Stimulated activated CD8-positive, alpha-beta memory T cell treated with anti-CD3 and anti-CD28 coated beads, Interleukin-7, amount 100 ng/mL, for 4 hours (primary cell): ENCODE results near the gene CDYL2.

ENCODE experiments used
- DNase-seq, 2 donors: peaks; one replicate each; pipeline ENCODE4 v3.0.0-alpha.2; 2020; ENCODE audit warnings: low read depth in 2 of 2

The CDYL2 gene

GRCh38 chr16:80705596-80705995 is 98.8 kb downstream of the CDYL2 start:
- no peak for DNase-seq

GRCh38 chr16:80704751-80705505 is 99.5 kb downstream of the CDYL2 start:
- no peak for DNase-seq

DNA sequence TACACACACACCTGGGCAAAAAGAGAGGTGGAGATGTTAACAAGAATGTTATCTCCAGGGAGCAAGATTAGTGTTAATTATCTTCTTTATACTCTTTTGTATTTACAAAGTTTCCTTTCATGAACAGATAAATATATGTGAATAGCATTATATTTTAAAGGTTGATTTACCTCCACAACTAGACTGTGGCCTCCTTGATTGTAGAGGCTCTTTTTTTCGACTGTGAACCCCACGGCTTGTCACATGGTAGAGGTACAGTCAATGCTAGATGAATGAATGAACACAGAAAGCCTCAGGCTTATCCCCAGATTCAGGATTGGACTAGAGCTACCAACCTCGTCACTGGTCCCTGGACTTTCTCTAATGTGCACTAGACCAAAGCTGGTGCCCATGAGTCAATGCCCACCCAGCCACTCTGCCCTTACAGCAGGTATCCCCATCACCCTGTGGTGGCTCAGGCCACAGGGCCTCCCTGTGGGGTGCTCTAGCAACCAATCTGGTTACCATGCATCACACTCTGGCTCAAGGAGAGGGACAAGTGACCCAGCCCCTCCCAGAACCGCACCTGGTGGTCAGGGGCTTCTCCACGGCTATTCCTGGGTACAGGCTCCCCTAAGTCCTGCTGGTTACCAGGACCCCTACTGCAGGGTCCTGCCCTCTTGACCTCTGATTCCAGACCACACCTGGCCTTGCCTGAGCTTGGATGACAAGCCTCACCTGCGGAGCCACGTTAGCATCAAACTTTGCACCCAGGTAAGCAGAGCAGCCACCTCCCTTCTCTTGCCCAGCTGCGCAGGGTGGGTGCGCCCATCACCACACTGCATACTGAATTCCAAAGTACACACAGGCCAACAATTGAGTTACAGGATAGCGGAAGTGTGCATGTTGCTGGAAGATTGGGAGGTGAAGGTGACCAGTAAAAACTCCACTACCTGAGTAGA is 101.0 kb downstream of the CDYL2 start:
- DNase-seq = no peak

DNA sequence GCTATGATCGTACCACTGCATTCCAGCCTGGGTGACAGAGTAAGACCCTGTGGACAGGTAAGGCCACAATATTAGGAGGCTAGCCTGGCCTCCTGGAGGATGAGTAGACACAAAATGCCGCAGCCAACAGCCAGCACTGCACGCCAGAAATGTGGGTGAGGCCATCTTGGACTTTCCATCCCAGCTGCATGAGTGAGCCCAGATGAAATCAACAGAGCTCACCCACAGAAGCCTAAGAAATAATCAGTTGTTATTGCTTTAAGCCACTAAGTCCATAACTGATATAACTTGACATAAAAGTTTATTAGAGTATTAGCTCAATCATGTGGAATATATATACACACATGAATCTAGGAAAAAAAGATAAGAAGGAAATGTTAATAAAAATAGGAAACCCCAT is 101.7 kb downstream of the CDYL2 start:
- no peak for DNase-seq

DNA sequence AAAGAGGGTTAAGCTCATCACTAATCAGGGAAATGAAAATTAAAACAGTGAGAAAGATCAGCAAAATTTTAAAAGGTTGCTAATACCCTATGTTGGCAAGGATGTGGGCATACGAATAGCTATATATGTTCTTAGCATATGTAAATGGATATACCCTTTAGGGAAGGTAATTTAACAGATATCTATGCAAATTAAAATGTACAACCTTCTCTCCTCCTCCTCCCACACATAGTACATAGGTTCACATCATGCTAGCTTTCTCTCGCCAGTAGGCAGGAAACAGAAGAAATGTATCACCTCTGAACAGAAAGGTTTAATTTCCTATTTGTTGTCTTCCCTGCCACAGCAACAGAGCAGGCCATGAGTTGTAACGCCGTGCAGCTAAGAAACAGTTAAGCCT is 103.8 kb downstream of the CDYL2 start:
- DNase-seq = no peak

GRCh38 chr16:80695020-80695419 is 109.4 kb downstream of the CDYL2 start:
- DNase-seq = no peak

DNA sequence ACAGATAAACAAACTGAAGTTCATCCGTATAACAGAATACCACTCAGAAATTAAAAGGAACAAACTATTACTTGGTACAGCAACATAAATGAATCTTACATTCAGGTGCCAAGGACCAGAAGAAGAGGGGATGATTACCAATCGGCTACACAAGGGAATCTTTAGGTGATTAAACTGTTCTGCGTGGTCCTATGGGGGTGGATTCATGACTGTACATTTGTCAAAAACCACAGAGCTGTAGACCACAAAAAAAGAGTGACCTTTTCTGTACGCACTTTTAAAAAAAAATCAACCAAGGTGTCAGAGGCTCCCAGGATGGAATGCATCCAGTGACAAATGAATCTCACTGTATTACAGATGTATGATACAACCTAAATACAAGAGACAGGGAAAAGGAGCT is 110.8 kb downstream of the CDYL2 start:
- DNase-seq = no peak

- DNase-seq = no peak
Observed at GRCh38 chr16:80692270-80692669, 112.1 kb downstream of the CDYL2 start.

- DNase-seq = no peak
Observed at GRCh38 chr16:80691111-80691741, 113.2 kb downstream of the CDYL2 start.

DNA sequence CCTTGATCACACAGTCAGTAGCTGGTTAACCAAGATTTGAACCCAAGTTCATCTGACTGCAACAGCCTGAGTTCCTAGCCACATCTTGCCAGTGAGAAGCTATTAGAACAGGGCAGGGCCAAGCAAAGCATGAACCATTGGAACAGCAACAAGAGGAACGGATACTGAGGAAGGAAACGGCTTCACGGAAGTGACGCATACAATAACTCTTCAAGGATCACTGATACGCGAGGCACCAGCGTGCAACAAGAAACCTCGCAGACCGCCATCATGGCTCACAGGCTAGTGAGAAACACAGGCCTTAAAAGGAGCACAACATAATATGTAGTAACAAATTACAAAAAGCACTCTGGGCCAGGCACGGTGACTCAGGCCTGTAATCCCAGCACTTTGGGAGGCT is 114.9 kb downstream of the CDYL2 start:
- DNase-seq = no peak

GRCh38 chr16:80687606-80688005 is 116.8 kb downstream of the CDYL2 start:
- no peak for DNase-seq

DNA sequence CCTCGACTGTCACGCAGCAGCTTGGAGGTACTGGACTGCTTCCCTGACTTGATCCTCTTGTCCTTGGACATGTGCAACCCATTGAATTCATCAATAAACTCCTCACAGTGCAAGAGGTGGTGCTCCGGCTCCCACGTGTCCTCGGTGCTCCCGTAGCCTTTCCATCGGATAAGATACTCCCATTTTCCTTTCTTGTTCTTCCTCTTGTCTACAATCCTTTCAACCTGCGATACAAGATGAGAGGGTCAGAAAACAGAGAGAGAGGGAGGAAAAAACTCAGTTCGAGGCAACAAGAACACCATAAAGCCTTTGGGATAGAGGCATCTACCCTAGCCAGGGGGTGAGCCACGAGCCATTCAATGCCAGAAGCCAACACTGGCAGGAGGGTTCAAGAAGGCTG is 119.5 kb downstream of the CDYL2 start:
- DNase-seq = no peak

GRCh38 chr16:80684136-80684765 is 120.1 kb downstream of the CDYL2 start:
- DNase-seq = no peak

DNA sequence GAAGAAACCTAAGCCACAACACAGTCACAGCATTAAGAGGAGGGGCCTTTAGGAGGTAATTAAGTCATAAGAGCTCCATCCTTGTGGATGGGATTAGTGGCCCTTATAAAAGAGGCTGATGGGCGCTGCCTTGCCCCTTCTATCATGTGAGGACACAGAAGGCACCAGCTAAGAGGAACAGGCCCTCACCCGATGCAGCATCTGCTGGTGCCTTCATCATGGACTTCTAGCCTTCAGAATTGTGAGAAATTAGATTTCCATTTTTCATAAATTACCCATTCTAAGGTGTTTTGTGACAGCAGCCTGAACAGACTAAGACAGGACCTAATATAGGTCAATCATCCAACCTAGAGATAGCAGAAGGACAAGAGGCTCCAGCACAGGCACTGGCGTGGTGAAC is 120.8 kb downstream of the CDYL2 start:
- no peak for DNase-seq

DNA sequence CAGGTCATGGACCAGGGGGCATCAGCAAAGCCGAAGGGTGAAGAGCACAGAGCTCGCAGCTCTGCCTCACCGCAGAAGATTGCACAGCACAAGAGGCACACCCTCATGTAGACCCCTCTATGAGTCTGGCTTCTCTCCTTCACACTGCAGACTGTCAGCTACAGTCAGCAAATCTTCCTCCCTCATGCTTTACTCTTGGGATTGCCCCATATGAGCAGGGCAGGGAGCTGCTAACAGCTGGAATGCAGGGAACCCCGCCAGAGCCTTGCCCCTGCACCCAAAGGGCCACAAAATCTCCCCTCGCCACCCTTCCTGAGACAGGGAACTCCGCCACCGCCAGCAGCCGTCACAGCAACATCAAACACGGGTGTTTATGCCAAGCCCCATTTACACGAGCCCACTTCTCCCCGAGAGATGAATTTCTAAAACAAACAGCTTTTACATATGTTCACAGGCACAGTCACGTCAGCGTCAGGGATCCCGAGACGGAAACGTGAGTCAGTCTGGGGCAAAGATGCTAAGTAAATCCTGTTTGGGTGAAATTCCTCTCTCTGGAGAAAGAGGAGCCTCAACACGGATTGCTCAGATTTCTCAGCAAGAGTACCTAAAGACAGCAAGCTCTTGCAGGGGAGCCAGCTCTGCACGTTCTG is 121.9 kb downstream of the CDYL2 start:
- no peak for DNase-seq

DNA sequence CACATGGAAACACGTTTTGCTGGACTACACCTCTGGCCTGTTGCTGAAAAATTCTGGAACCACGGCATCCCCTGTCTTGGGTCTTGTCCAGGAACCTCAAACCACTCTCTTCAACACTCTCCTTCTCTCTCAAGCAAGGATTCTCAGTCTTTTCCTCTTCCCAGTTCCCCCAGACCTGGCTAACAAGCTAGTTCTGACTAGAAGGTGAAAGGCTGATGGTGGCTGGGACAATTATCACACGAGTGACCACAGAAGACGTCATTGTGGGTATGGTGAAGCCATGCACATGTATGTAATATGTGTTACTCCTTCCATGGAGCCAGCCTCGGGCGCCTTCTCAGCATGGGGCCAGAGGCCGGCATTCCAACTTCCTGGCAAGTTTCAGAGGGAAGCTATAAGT is 123.0 kb downstream of the CDYL2 start:
- no peak for DNase-seq

DNA sequence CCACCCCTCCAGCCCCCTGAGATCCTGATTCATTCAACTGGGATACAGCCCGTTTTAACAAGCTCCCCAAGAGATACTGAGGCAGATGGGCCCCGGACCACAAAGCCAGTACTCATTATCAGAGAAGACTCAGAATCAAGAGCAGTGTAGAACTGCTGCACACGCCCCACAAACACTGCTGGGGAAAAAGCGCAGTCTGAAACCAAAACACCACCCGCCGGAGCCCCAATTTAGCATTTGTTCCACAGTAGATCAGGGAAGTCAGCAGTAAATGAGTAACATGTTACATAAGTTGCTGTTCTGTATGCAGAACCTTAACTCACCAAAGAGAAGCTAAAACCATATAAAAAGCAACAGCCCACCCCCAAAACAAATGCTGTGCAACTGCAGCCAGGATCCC is 123.6 kb downstream of the CDYL2 start:
- DNase-seq = no peak

DNA sequence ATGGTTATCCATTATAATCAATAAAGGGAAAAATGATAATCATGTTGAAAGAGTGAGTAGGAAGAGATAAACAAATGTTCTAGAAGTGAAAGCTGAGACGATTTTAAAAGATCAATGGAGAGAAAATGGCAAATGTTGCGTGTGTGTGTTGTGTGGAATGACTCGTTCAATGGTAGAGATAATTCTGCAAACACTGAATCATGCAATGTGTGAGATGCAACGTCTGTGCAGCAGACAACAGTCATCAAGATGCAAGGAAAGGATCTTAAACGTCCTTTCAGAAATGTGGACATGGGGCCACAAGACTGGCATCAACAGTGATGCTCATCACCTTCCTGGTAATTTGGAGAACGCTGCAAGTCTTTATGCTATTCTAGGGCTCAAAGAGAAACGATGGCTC is 124.4 kb downstream of the CDYL2 start:
- no peak for DNase-seq

DNA sequence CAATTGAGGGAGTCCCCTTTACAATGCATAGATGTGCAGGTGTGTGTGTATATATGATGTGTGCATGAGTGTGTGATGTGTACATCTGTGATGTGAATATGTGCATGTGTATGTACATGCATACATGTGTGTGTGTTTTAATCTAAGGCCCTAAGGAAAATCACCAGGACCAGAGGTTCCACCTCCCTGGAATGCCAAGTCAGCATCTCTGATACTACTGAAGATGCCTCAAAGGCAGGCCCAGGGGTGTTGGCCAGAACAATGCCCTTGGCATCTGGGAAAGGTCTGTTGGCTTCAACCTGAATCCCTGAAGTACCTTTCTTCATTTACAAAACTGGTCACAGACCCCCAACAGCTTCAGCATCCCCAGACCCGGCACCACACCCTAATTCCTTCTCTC is 129.5 kb downstream of the CDYL2 start:
- no peak for DNase-seq

DNA sequence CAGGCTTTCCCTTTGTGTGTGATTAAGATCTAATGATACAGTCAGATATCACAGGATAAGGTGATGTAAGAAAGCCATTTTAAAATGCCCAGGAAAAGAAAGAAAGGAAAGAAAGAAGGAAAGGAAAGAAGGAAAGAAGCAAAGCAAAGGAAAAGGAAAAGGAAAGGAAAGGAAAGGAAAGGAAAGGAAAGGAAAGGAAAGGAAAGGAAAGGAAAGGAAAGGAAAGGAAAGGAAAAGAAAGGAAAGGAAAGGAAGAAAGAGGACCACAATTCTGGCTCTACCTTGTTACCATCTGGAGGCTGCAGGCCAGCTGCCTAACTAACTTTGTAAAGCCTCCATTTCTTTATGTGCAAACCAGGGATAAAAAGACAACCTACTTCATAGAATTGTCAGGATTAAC is 132.0 kb downstream of the CDYL2 start:
- DNase-seq = no peak

- no peak for DNase-seq
Observed at GRCh38 chr16:80671281-80671849, 133.0 kb downstream of the CDYL2 start.
